ENCODE measurements around the gene ISCA2.
"Not testable (repeated sequence)": the region's sequence is repeated elsewhere in the genome, so short reads cannot be mapped to it uniquely, and the experiment has no call there.

The ISCA2 gene

DNA sequence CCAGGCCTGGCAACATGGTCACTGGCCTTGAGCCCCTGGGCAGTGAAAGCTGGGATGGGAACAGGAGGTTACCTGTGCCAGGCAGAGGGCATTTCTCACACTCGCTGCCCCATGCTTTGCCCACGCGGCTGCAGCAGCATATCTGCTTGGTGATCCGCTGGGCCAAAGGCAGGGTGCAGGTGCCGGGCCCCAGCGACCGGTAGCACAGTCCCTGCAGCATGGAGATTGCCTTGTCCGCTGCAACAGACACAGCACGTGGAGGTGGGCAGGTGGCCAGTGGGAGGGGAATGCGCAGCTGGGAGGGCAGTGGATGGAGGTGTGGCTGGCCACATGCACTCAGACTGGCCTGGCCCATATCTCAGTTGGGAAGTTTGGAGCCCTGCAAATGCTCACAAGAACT, 35.3 kb downstream of the ISCA2 start:
- DNase-seq (ENCODE audit: low spot score), result no peak

- no peak for DNase-seq (ENCODE audit: low spot score)
These were observed 37.4 kb downstream of the ISCA2 start for GRCh38 chr14:74531006-74531405.

DNA sequence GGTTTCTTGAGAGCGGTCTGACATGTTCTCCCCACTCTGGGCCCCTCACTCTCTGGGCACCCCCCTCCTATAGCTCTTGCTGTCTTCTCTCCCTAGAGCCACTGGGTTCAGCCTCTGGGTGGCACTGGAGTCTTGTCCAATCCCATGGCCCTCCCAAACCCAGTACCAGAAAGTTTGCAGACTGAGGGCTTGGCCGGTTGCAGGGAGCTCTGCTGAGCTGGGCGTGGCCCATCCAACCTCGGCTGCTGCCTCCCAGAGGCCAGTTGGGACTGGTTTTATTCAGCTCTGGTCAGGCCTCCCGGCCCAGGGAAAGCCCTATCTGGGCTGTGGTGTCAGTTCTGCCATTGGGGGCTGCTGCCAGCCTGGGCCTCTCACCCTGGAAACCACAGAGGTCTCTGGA, 37.9 kb downstream of the ISCA2 start:
- DNase-seq (ENCODE audit: low spot score), result no peak

- DNase-seq (ENCODE audit: low spot score), result no peak
These were observed 38.7 kb downstream of the ISCA2 start for GRCh38 chr14:74532246-74532645.

DNA sequence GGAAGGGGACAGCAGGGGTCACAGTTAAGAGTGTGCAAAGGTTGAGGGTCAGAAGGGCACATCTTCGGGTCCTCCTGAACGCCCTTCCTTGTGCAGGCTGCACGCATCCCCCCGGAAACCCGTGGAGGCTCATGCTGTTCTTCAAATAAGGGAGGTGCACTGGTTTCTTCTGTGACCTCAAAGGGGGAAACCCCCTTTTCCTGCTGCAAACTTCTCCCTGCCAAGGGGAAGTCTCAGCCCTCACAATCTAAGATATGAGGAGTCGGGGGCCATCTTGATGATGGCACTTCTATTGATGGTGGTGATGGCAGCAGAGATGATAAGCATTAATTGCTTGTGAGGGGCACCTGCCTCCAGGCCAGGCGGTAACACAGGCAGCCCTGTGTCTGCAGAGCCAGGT, 40.0 kb downstream of the ISCA2 start:
- DNase-seq (ENCODE audit: low spot score), result no peak

- no peak for DNase-seq (ENCODE audit: low spot score)
These were observed 42.3 kb downstream of the ISCA2 start for GRCh38 chr14:74535756-74536325.

DNA sequence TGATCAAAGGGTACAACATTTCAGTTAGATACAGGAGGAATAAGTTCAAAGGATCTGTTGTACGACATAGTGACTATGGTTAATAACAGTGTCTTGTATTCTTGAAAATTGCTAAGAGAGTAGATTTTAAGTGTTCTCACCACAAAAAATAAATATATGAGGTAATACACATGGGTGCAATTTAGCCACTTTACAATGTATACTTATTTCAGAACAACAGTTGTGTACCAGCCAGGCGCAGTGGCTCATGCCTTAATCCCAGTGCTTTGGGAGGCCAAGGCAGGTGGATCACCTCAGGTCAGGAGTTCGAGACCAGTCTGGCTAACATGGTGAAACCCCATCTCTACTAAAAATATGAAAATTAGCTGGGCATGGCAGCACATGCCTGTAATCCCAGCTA, 42.8 kb downstream of the ISCA2 start:
- not testable (repeated sequence) for DNase-seq (ENCODE audit: low spot score)

GRCh38 chr14:74538411-74539391, 45.1 kb downstream of the ISCA2 start:
- DNase-seq (ENCODE audit: low spot score), result no peak

DNA sequence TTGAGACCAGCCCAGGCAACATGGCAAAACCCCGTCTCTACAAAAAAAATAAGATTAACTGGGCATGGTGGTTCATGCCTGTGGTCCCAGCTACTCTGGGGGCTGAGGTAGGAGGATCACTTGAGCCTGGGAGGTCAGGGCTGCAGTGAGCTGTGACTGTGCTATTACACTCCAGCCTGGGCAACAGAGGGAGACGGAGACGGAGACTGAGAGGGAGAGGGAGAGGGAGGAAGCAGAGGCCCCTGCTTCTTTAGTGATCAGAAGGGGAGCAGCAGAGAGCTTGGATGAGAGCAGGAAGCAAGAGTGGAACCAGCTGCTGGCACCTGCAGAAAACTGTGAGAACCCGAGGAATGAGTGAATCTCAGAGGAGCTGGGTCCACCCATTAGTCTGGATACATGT, 45.9 kb downstream of the ISCA2 start:
- no peak for DNase-seq (ENCODE audit: low spot score)

- no peak for DNase-seq (ENCODE audit: low spot score)
These were observed 47.7 kb downstream of the ISCA2 start for GRCh38 chr14:74541225-74541624.

GRCh38 chr14:74542056-74542685, 48.6 kb downstream of the ISCA2 start:
- DNase-seq (ENCODE audit: low spot score), result no peak

GRCh38 chr14:74543771-74544438, 50.3 kb downstream of the ISCA2 start:
- no peak for DNase-seq (ENCODE audit: low spot score)

DNA sequence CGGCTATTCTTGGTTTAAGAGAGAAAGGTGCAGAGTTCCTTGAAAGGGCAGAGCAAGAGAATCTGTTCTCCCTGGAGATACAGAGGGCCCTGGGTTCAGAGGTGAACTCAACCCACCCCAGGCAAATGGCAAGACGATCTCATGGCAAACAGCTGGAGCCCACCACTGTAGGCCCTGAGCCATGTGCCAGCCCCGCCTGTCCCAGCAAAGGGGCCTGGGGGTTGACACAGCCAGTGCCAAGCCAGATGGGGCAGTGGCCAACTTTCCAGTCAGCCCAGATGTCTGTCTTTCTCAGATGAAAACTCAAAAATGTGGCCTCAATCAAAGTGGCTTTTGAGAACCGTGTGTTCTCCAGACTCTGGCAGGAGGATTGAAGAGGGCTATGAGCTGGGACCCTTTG, 51.8 kb downstream of the ISCA2 start:
- DNase-seq (ENCODE audit: low spot score), result no peak

GRCh38 chr14:74546416-74546815, 52.9 kb downstream of the ISCA2 start:
- no peak for DNase-seq (ENCODE audit: low spot score)

Data from kidney capillary endothelial cell (primary cell).